Fibroblast of lung (primary cell): ENCODE data around the gene CTSK.
"Not testable (repeated sequence)": the region's sequence is repeated elsewhere in the genome, so short reads cannot be mapped to it uniquely, and the experiment has no call there.

ENCODE experiments used
- CTCF ChIP-seq, 2 donors: IDR thresholded peaks in 1 of 2; conservative IDR thresholded peaks in 1 of 2; 1 replicate in 1 of 2; 2 replicates in 1 of 2; pipeline ENCODE4 v1.5.1; 2011 to 2012; ENCODE audit warnings: low read length in 2 of 2, control low read depth in 1 of 2, inconsistent platforms in 1 of 2, low read depth in 1 of 2, mild to moderate bottlenecking in 1 of 2
- EZH2 ChIP-seq: IDR thresholded peaks from 2 replicates; pipeline ENCODE4 v1.5.1; 2012; ENCODE audit warnings: low read length, control low read depth, mild to moderate bottlenecking; ENCODE audit errors: missing control alignments

DNA sequence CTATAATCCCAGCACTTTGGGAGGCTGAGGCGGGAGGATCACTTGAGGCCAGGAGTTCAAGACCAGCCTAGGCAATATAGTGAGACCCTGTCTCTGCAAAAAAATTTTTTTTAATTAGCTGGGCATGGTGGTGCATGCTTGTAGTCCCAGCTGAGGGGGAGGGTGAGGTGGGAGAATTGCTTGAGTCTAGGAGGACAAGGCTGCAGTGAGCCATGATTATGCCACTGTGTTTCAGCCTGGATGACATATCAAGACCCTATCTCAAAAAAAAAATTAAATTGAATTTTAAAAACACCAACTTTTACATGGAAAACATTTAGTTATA is 42.1 kb downstream of the CTSK start:
- not testable (repeated sequence) for TF ChIP-seq CTCF (conservative IDR thresholded peaks at IDR 0.05 in 1 of 2, IDR thresholded peaks at IDR 0.05 in 1 of 2; ENCODE audit: low read depth in 1 of 2, low read length in 2 of 2); EZH2
